GM21529 (cell line): Measurements from ENCODE around the gene TMEM132C.

Experiments
- ATAC-seq: cut with Tn5 transposase; IDR thresholded peaks from one replicate; pipeline ENCODE4 v1.9.1; 2021; ENCODE audit not compliant: unreplicated experiment

Gene TMEM132C

GRCh38 chr12:128695697-128696096 is 428.7 kb downstream of the TMEM132C start:
- ATAC-seq: no peak

GRCh38 chr12:128698301-128698972 is 431.5 kb downstream of the TMEM132C start:
- no peak for ATAC-seq

- no peak for ATAC-seq
Observed at GRCh38 chr12:128699106-128699505, 432.1 kb downstream of the TMEM132C start.

GRCh38 chr12:128702371-128702770 is 435.4 kb downstream of the TMEM132C start:
- no peak for ATAC-seq

GRCh38 chr12:128705140-128705539 is 438.2 kb downstream of the TMEM132C start:
- ATAC-seq: no peak

GRCh38 chr12:128707488-128707887 is 440.5 kb downstream of the TMEM132C start:
- no peak for ATAC-seq

GRCh38 chr12:128708789-128709188 is 441.8 kb downstream of the TMEM132C start:
- no peak for ATAC-seq

- ATAC-seq: no peak
Observed at GRCh38 chr12:128709660-128710059, 442.7 kb downstream of the TMEM132C start.

GRCh38 chr12:128711486-128711885 is 444.5 kb downstream of the TMEM132C start:
- ATAC-seq: no peak

- ATAC-seq: no peak
Observed at GRCh38 chr12:128712622-128713021, 445.7 kb downstream of the TMEM132C start.

GRCh38 chr12:128715485-128715884 is 448.5 kb downstream of the TMEM132C start:
- ATAC-seq: no peak

GRCh38 chr12:128724468-128725046 is 457.6 kb downstream of the TMEM132C start:
- no peak for ATAC-seq

- ATAC-seq: no peak
Observed at GRCh38 chr12:128726886-128727285, 459.9 kb downstream of the TMEM132C start.

- no peak for ATAC-seq
Observed at GRCh38 chr12:128727461-128727860, 460.5 kb downstream of the TMEM132C start.

GRCh38 chr12:128727999-128728398 is 461.0 kb downstream of the TMEM132C start:
- ATAC-seq: no peak

GRCh38 chr12:128729628-128730121 is 462.7 kb downstream of the TMEM132C start:
- no peak for ATAC-seq

GRCh38 chr12:128734371-128734770 is 467.4 kb downstream of the TMEM132C start:
- no peak for ATAC-seq

GRCh38 chr12:128737292-128737966 is 470.5 kb downstream of the TMEM132C start:
- no peak for ATAC-seq

- no peak for ATAC-seq
Observed at GRCh38 chr12:128743916-128744315, 476.9 kb downstream of the TMEM132C start.

- no peak for ATAC-seq
Observed at GRCh38 chr12:128745772-128746689, 479.1 kb downstream of the TMEM132C start.

GRCh38 chr12:128747441-128747840 is 480.5 kb downstream of the TMEM132C start:
- no peak for ATAC-seq
